ENCODE measurements around the gene OR13J1.

DNA sequence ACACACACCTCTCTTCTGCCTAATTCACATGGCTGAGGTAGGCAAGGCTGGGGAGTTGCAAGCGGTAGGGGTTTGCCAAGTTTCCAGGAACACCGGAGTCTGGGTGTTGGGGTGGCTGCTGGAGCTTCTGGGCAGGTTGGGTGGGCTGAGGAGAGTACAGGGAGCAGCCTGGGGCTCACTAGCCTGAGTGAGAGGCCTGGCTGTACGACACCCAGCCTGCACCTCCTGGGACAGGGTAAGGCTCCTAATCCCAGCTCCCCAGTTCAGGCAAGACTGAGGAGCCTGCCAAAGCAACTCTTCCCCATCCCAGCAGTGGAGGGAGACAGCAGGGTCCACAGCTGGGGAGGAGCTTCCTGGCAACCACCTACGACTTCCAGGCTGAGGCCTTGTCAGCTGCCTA is 47.1 kb upstream of the OR13J1 start:
- TF ChIP-seq EP300 (IDR thresholded peaks at IDR 0.05) (no peak), CTCF (IDR thresholded peaks at IDR 0.05) (no peak)

Data from ovary (tissue), 3 donors.